SK-N-MC (cell line): ENCODE measurements around the gene TMOD2.

Source experiments
- EZH2 ChIP-seq: fragments of 200-600 bp; sonication (generic); IDR thresholded peaks from one replicate; pipeline ENCODE4 v1.6.1; 2017; ENCODE audit warnings: antibody characterized with exemption
- POLR2AphosphoS5 ChIP-seq: IDR thresholded peaks from 2 replicates; pipeline ENCODE4 v1.6.1; 2012; ENCODE audit warnings: mild to moderate bottlenecking, low read depth, low read length, borderline replicate concordance

GRCh38 chr15:51720201-51720995 lies 31.0 kb upstream of the TMOD2 start:
- no peak for TF ChIP-seq POLR2AphosphoS5
- TF ChIP-seq EZH2 = no peak
